NT2/D1 (cell line): Measurements from ENCODE around the gene PGAP3.

ENCODE experiments used
- SUZ12 ChIP-seq: IDR thresholded peaks from 2 replicates; pipeline ENCODE4 v1.6.1; 2011; ENCODE audit not compliant: insufficient read length, insufficient read depth; ENCODE audit errors: extremely low read depth
- YY1 ChIP-seq: IDR thresholded peaks from 2 replicates; pipeline ENCODE4 v1.6.1; 2011; ENCODE audit not compliant: insufficient read length, insufficient read depth
- ZNF274 ChIP-seq: IDR thresholded peaks from 2 replicates; pipeline ENCODE4 v1.6.1; 2011; ENCODE audit warnings: mild to moderate bottlenecking, low read depth, low read length

GRCh38 chr17:39639566-39640458, 48.0 kb downstream of the PGAP3 start:
- TF ChIP-seq YY1 (no peak), ZNF274 (no peak), SUZ12 (no peak)
